Loucy (cell line): ENCODE measurements around the gene NTN1.

ENCODE experiments used
- H2AFZ ChIP-seq: fragments of 200-600 bp; sonication (generic); 2 replicates; pipeline ENCODE4 v1.6.0; 2016; ENCODE audit warnings: antibody characterized with exemption, mild to moderate bottlenecking, low read length, moderate library complexity
- H3F3A ChIP-seq: fragments of 200-600 bp; 2 replicates; pipeline ENCODE4 v1.6.0; 2016; ENCODE audit warnings: antibody characterized with exemption, low read depth, mild to moderate bottlenecking
- H3K27me3 ChIP-seq: fragments of 200-600 bp; sonication (generic); 2 replicates; pipeline ENCODE4 v1.6.1; 2014; ENCODE audit warnings: low read length, mild to moderate bottlenecking; ENCODE audit not compliant: insufficient read depth, poor library complexity, severe bottlenecking
- H3K36me3 ChIP-seq: fragments of 200-600 bp; sonication (generic); 2 replicates; pipeline ENCODE4 v1.6.1; 2016; ENCODE audit warnings: low read length; ENCODE audit not compliant: insufficient read depth
- H3K4me1 ChIP-seq: fragments of 200-600 bp; sonication (generic); 2 replicates; pipeline ENCODE4 v1.5.1; 2014; ENCODE audit warnings: low read length, mild to moderate bottlenecking; ENCODE audit not compliant: insufficient read depth, poor library complexity, severe bottlenecking
- H3K4me2 ChIP-seq: fragments of 200-600 bp; sonication (generic); 2 replicates; pipeline ENCODE4 v1.6.0; 2014; ENCODE audit warnings: antibody characterized with exemption, low read length, low read depth, mild to moderate bottlenecking; ENCODE audit not compliant: poor library complexity, severe bottlenecking
- H3K4me3 ChIP-seq: fragments of 200-600 bp; sonication (generic); 2 replicates; pipeline ENCODE4 v1.5.1; 2014; ENCODE audit warnings: low read length, mild to moderate bottlenecking, mixed read lengths; ENCODE audit not compliant: poor library complexity, severe bottlenecking
- H3K79me2 ChIP-seq: fragments of 200-600 bp; sonication (generic); 2 replicates; pipeline ENCODE4 v1.6.1; 2014; ENCODE audit warnings: low read length; ENCODE audit not compliant: insufficient read depth
- H3K9ac ChIP-seq: fragments of 200-600 bp; sonication (generic); 2 replicates; pipeline ENCODE4 v1.6.0; 2014; ENCODE audit warnings: mild to moderate bottlenecking, low read depth, low read length, moderate library complexity; ENCODE audit not compliant: poor library complexity, severe bottlenecking
- H3K9me2 ChIP-seq: fragments of 200-600 bp; sonication (generic); replicated peaks from 2 replicates; pipeline ENCODE4 v1.6.1; 2016; ENCODE audit warnings: low read depth, low read length, mixed read lengths
- H3K9me3 ChIP-seq: fragments of 200-600 bp; sonication (generic); 2 replicates; pipeline ENCODE4 v1.6.1; 2014; ENCODE audit warnings: mild to moderate bottlenecking, antibody characterized with exemption, low read length, low read depth; ENCODE audit not compliant: insufficient read depth
- H4K20me1 ChIP-seq: fragments of 200-600 bp; sonication (generic); 2 replicates; pipeline ENCODE4 v1.6.0; 2014; ENCODE audit warnings: antibody characterized with exemption, low read length, mild to moderate bottlenecking; ENCODE audit not compliant: insufficient read depth, poor library complexity, severe bottlenecking
- CTCF ChIP-seq: fragments of 200-600 bp; sonication (generic); conservative IDR thresholded peaks from 2 replicates; pipeline ENCODE4 v1.5.1; 2014; ENCODE audit warnings: mild to moderate bottlenecking, antibody characterized with exemption, low read length
- EZH2phosphoT487 ChIP-seq: fragments of 200-600 bp; IDR thresholded peaks from 2 replicates; pipeline ENCODE4 v1.6.1; 2018; ENCODE audit warnings: antibody characterized with exemption, mild to moderate bottlenecking, moderate library complexity, borderline replicate concordance

The NTN1 gene

GRCh38 chr17:9242497-9242881, 221.2 kb downstream of the NTN1 start:
- Histone ChIP-seq H4K20me1 (no peaks in the 10 kb centered on the region), H3F3A (no peaks in the 10 kb centered on the region), H2AFZ (no peak overlapping the region), H3K4me3 (no peak overlapping the region), H3K36me3 (no peaks in the 10 kb centered on the region), H3K27me3 (no peaks in the 10 kb centered on the region), H3K4me2 (no peak overlapping the region), H3K79me2 (no peaks in the 10 kb centered on the region), H3K9me3 (no peaks in the 10 kb centered on the region), H3K9me2 (no peaks in the 10 kb centered on the region), H3K9ac (no peak overlapping the region), H3K4me1 (no peaks in the 10 kb centered on the region)
- TF ChIP-seq CTCF = no peak

- Histone ChIP-seq H3K4me1 (no peaks in the 10 kb centered on the region), H3K36me3 (no peaks in the 10 kb centered on the region), H4K20me1 (no peaks in the 10 kb centered on the region), H3K27me3 (no peaks in the 10 kb centered on the region), H3K9ac (no peak overlapping the region), H3F3A (no peaks in the 10 kb centered on the region), H3K4me3 (no peak overlapping the region), H3K79me2 (no peaks in the 10 kb centered on the region), H3K4me2 (no peak overlapping the region), H2AFZ (no peak overlapping the region), H3K9me2 (no peaks in the 10 kb centered on the region), H3K9me3 (no peaks in the 10 kb centered on the region)
- TF ChIP-seq EZH2phosphoT487 (no peak), CTCF (no peak)
These were observed 221.7 kb downstream of the NTN1 start for GRCh38 chr17:9242983-9243382.

GRCh38 chr17:9244066-9245052, 223.0 kb downstream of the NTN1 start:
- Histone ChIP-seq H3K79me2 (no peaks in the 10 kb centered on the region), H3K4me3 (no peak overlapping the region), H3K9ac (no peak overlapping the region), H3K27me3 (no peaks in the 10 kb centered on the region), H4K20me1 (no peaks in the 10 kb centered on the region), H2AFZ (no peak overlapping the region), H3K36me3 (no peaks in the 10 kb centered on the region; the same call in 1 of the 2 replicates), H3K4me1 (no peaks in the 10 kb centered on the region), H3K4me2 (no peak overlapping the region), H3K9me2 (no peaks in the 10 kb centered on the region), H3F3A (no peaks in the 10 kb centered on the region), H3K9me3 (no peaks in the 10 kb centered on the region)
- TF ChIP-seq CTCF (no peak), EZH2phosphoT487 (no peak)
